ENCODE measurements around the gene TRUB2. TPM values are rescaled to one million over a fixed set of nuclear protein-coding genes. Genes with fewer than 3 reads are reported as not detected.

TRUB2 gene
- total and polyA plus RNA-seq, 2 of the 13 experiments (the other 11 are each of a cell fraction or from before 2014, with no cell fraction given): 22.3 to 41.2 TPM

DNA sequence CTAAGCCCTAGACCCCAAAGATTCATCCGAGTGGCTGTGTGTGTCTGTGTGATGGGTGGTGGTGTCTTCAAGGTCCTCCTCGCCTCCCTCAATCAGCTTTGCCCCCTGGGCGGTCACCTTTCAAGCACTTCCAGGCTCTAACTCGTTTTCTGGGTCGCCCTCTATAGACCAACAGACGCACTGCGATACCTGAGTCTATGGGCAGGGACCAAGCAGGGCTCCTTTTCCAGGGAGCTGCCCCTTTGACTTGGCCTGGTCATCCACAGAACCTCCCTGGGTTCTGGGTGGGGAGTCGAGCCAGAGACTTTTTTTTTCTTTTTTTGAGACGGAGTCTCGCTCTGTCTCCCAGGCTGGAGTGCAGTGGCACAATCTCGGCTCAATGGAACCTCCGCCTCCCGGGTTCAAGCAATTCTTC lies 19.2 kb upstream of the TRUB2 start (continued):
- no peak for TF ChIP-seq ZNF350 (CRISPR knock-in tag; IDR thresholded peaks at IDR 0.05; ENCODE audit: borderline replicate concordance, low read depth)
- TF ChIP-seq ZNF720 (CRISPR knock-in tag; IDR thresholded peaks at IDR 0.05): no peak
- TF ChIP-seq ZNF687 (CRISPR knock-in tag; IDR thresholded peaks at IDR 0.05): 0 out of 2 replicates have a peak, but pooled peaks have one; percentile 4
- TF ChIP-seq ZNF44 (CRISPR knock-in tag; IDR thresholded peaks at IDR 0.05): no peak
- no peak for TF ChIP-seq RARG (CRISPR knock-in tag; IDR thresholded peaks at IDR 0.05; ENCODE audit: low read depth)
- TF ChIP-seq ZNF563 (CRISPR knock-in tag; IDR thresholded peaks at IDR 0.05): no peak
- TF ChIP-seq NCOA5 (CRISPR knock-in tag; IDR thresholded peaks at IDR 0.05): no peak
- TF ChIP-seq ZNF143 (CRISPR knock-in tag; IDR thresholded peaks at IDR 0.05): peak; percentile 27; the same call in 1 of the 2 replicates
- TF ChIP-seq SMC3 (IDR thresholded peaks at IDR 0.05; ENCODE audit: low read length): peak; percentile 60
- TF ChIP-seq, protein P1, sequence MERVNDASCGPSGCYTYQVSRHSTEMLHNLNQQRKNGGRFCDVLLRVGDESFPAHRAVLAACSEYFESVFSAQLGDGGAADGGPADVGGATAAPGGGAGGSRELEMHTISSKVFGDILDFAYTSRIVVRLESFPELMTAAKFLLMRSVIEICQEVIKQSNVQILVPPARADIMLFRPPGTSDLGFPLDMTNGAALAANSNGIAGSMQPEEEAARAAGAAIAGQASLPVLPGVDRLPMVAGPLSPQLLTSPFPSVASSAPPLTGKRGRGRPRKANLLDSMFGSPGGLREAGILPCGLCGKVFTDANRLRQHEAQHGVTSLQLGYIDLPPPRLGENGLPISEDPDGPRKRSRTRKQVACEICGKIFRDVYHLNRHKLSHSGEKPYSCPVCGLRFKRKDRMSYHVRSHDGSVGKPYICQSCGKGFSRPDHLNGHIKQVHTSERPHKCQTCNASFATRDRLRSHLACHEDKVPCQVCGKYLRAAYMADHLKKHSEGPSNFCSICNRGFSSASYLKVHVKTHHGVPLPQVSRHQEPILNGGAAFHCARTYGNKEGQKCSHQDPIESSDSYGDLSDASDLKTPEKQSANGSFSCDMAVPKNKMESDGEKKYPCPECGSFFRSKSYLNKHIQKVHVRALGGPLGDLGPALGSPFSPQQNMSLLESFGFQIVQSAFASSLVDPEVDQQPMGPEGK (CRISPR knock-in tag; IDR thresholded peaks at IDR 0.05): 0 out of 2 replicates have a peak, but pooled peaks have one; percentile 9
- no peak for TF ChIP-seq GTF2F1 (IDR thresholded peaks at IDR 0.05; ENCODE audit: low read length)
- TF ChIP-seq ZFP41 (CRISPR knock-in tag; IDR thresholded peaks at IDR 0.05; ENCODE audit: borderline replicate concordance): no peak
- TF ChIP-seq ZNF547 (CRISPR knock-in tag; IDR thresholded peaks at IDR 0.05): no peak
- TF ChIP-seq, protein P2, sequence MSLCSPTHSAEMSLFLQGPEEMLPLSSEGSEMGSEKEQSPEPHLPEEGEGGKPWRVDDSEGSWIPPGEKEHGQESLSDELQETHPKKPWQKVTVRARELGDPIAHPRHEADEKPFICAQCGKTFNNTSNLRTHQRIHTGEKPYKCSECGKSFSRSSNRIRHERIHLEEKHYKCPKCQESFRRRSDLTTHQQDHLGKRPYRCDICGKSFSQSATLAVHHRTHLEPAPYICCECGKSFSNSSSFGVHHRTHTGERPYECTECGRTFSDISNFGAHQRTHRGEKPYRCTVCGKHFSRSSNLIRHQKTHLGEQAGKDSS (CRISPR knock-in tag; IDR thresholded peaks at IDR 0.05; ENCODE audit: borderline replicate concordance, low read depth): no peak
- no peak for TF ChIP-seq ZNF543 (CRISPR knock-in tag; IDR thresholded peaks at IDR 0.05)
- peak; percentile 74; the same call in 1 of the 2 replicates for TF ChIP-seq THAP11 (CRISPR knock-in tag; IDR thresholded peaks at IDR 0.05)
- no peak for TF ChIP-seq MEIS1 (CRISPR knock-in tag; IDR thresholded peaks at IDR 0.05; ENCODE audit: borderline replicate concordance)
- 0 out of 2 replicates have a peak, but pooled peaks have one; percentile 42 for TF ChIP-seq GATAD1 (CRISPR knock-in tag; IDR thresholded peaks at IDR 0.05)
- TF ChIP-seq ZBTB21 (CRISPR knock-in tag; IDR thresholded peaks at IDR 0.05): no peak
- no peak for TF ChIP-seq AKAP8 (CRISPR knock-in tag; IDR thresholded peaks at IDR 0.05)
- TF ChIP-seq XRCC5 (optimal IDR thresholded peaks at IDR 0.05; ENCODE audit: low read length): peak; percentile 45
- no peak for TF ChIP-seq TBL1XR1 (IDR thresholded peaks at IDR 0.05; ENCODE audit: borderline replicate concordance, low read length, partially characterized antibody)
- no peak for TF ChIP-seq MAZ (IDR thresholded peaks at IDR 0.05; ENCODE audit: borderline replicate concordance, low read depth, low read length)
- no peak for TF ChIP-seq MAZ (CRISPR knock-in tag; IDR thresholded peaks at IDR 0.05; ENCODE audit: low read depth)
- TF ChIP-seq FLYWCH1 (CRISPR knock-in tag; IDR thresholded peaks at IDR 0.05): no peak
- TF ChIP-seq PAX8 (CRISPR knock-in tag; IDR thresholded peaks at IDR 0.05; ENCODE audit: borderline replicate concordance): no peak
